HG02981 (cell line): Measurements from ENCODE around the gene KIFAP3.
"Not testable (repeated sequence)": the region's sequence is repeated elsewhere in the genome, so short reads cannot be mapped to it uniquely, and the experiment has no call there.

ENCODE experiments used
- ATAC-seq: cut with Tn5 transposase; IDR thresholded peaks from one replicate; pipeline ENCODE4 v1.9.1; 2021; ENCODE audit warnings: mild to moderate bottlenecking, moderate library complexity; ENCODE audit not compliant: unreplicated experiment

The KIFAP3 gene

GRCh38 chr1:170064821-170065220 is 9.7 kb downstream of the KIFAP3 start:
- no peak for ATAC-seq

- no peak for ATAC-seq
These were observed 11.2 kb downstream of the KIFAP3 start for GRCh38 chr1:170063109-170063826.

- ATAC-seq = not testable (repeated sequence)
These were observed 12.8 kb downstream of the KIFAP3 start for GRCh38 chr1:170061676-170062075.

GRCh38 chr1:170060015-170060520 is 14.4 kb downstream of the KIFAP3 start:
- not testable (repeated sequence) for ATAC-seq

- ATAC-seq = no peak
These were observed 25.2 kb downstream of the KIFAP3 start for GRCh38 chr1:170049176-170049800.

GRCh38 chr1:170048515-170048914 is 26.0 kb downstream of the KIFAP3 start:
- ATAC-seq = no peak

- ATAC-seq = no peak
These were observed 30.3 kb downstream of the KIFAP3 start for GRCh38 chr1:170044187-170044586.

GRCh38 chr1:170041423-170042192 is 32.9 kb downstream of the KIFAP3 start:
- no peak for ATAC-seq

- no peak for ATAC-seq
These were observed 41.8 kb downstream of the KIFAP3 start for GRCh38 chr1:170032531-170033280.

- ATAC-seq = no peak
These were observed 44.3 kb downstream of the KIFAP3 start for GRCh38 chr1:170030212-170030611.

GRCh38 chr1:170027760-170028159 is 46.7 kb downstream of the KIFAP3 start:
- no peak for ATAC-seq

GRCh38 chr1:170020859-170021258 is 53.6 kb downstream of the KIFAP3 start:
- no peak for ATAC-seq

GRCh38 chr1:170017478-170017877 is 57.0 kb downstream of the KIFAP3 start:
- ATAC-seq = no peak

- no peak for ATAC-seq
These were observed 61.6 kb downstream of the KIFAP3 start for GRCh38 chr1:170012920-170013319.

GRCh38 chr1:170010443-170010842 is 64.1 kb downstream of the KIFAP3 start:
- no peak for ATAC-seq

GRCh38 chr1:170009551-170009950 is 64.9 kb downstream of the KIFAP3 start:
- no peak for ATAC-seq

GRCh38 chr1:170008745-170009144 is 65.8 kb downstream of the KIFAP3 start:
- not testable (repeated sequence) for ATAC-seq

GRCh38 chr1:170003270-170003835 is 71.1 kb downstream of the KIFAP3 start:
- ATAC-seq = not testable (repeated sequence)

GRCh38 chr1:170001266-170001665 is 73.2 kb downstream of the KIFAP3 start:
- no peak for ATAC-seq

- ATAC-seq = no peak
These were observed 74.7 kb downstream of the KIFAP3 start for GRCh38 chr1:169999761-170000160.
